ENCODE results near the gene HPS5.
"Not testable (repeated sequence)": the region's sequence is repeated elsewhere in the genome, so short reads cannot be mapped to it uniquely, and the experiment has no call there.

GRCh38 chr11:18247191-18247581 is 74.8 kb downstream of the HPS5 start:
- not testable (repeated sequence) for TF ChIP-seq CTCF, POLR2A (IDR thresholded peaks at IDR 0.05)

Data from esophagus squamous epithelium (tissue), 4 donors.